Bronchial epithelial cell (primary cell): ENCODE measurements around the gene KLHDC9. TPM values are rescaled to one million over a fixed set of nuclear protein-coding genes. Genes with fewer than 3 reads are reported as not detected.
A peak's percentile ranks its signal among the peaks of the same experiment; 100 is the strongest.

Experiments
- DNase-seq: peaks from one replicate; pipeline ENCODE4 v3.0.0-alpha.2; 2010; ENCODE audit warnings: low read depth
- FAIRE-seq: peaks from 2 replicates; lab custom pipeline; 2011; peaks lifted over from hg19 to GRCh38; lab: Jason Lieb, UNC
- H3K27me3 ChIP-seq: 2 replicates; pipeline ENCODE4 v1.5.1; 2011; ENCODE audit warnings: low read length; ENCODE audit not compliant: control insufficient read depth, insufficient read depth
- H3K36me3 ChIP-seq: 2 replicates; pipeline ENCODE4 v1.5.1; 2011; ENCODE audit warnings: low read length; ENCODE audit not compliant: control insufficient read depth, insufficient read depth
- H3K4me3 ChIP-seq: 2 replicates; pipeline ENCODE4 v1.5.1; 2011; ENCODE audit warnings: mild to moderate bottlenecking, low read depth, low read length, control low read depth
- CTCF ChIP-seq: IDR thresholded peaks from 2 replicates; pipeline ENCODE4 v1.5.1; 2011; ENCODE audit warnings: mild to moderate bottlenecking, moderate library complexity, low read length, control low read depth, inconsistent platforms; ENCODE audit not compliant: insufficient read depth, severe bottlenecking
- total RNA-seq: library from RNA; depleted of rRNA; stranded (reverse); fragments of >200 nt; gene quantifications from 2 replicates; pipeline ENCODE4 v1.2.1, GENCODE V29; 2014

The KLHDC9 gene
- total RNA-seq, 1 donor from 2014 or later = 1.3 TPM

- Histone ChIP-seq H3K36me3 (peaks cover 20% of the 10 kb centered on the region), H3K4me3 (no peak overlapping the region), H3K27me3 (no peaks in the 10 kb centered on the region)
- DNase-seq (no peak), FAIRE-seq (no peak)
- TF ChIP-seq CTCF = no peak
These were observed 25.3 kb upstream of the KLHDC9 start for GRCh38 chr1:161072751-161073449.

- Histone ChIP-seq H3K36me3 (peaks cover 20% of the 10 kb centered on the region), H3K4me3 (peak overlapping the region; percentile 30)
- FAIRE-seq = peak; percentile 95
These were observed 24.6 kb upstream of the KLHDC9 start for GRCh38 chr1:161073474-161074121.

GRCh38 chr1:161074676-161075368 is 23.3 kb upstream of the KLHDC9 start:
- Histone ChIP-seq H3K4me3 (peak overlapping the region; percentile 30), H3K27me3 (no peaks in the 10 kb centered on the region), H3K36me3 (peaks cover 20% of the 10 kb centered on the region)
- peak; percentile 96 for DNase-seq
- peak; percentile 99 for FAIRE-seq
- TF ChIP-seq CTCF = no peak

More at GRCh38 chr1:161073474-161074121, 24.6 kb upstream of the KLHDC9 start:
- no peaks in the 10 kb centered on the region for H3K27me3 ChIP-seq
- DNase-seq = peak; percentile 81
- TF ChIP-seq CTCF = peak; percentile 48

GRCh38 chr1:161076410-161076809 is 21.8 kb upstream of the KLHDC9 start:
- peak; percentile 28 for FAIRE-seq
- peak; percentile 64 for DNase-seq

GRCh38 chr1:161077426-161077825 is 20.7 kb upstream of the KLHDC9 start:
- DNase-seq (no peak), FAIRE-seq (peak; percentile 64)
- H3K36me3 ChIP-seq = peaks cover 11% of the 10 kb centered on the region
- TF ChIP-seq CTCF = no peak
- H3K4me3 ChIP-seq = no peak overlapping the region
- no peaks in the 10 kb centered on the region for H3K27me3 ChIP-seq

More at GRCh38 chr1:161076410-161076809, 21.8 kb upstream of the KLHDC9 start:
- H3K4me3 ChIP-seq = no peak overlapping the region
- no peaks in the 10 kb centered on the region for H3K27me3 ChIP-seq
- H3K36me3 ChIP-seq = peaks cover 13% of the 10 kb centered on the region
- TF ChIP-seq CTCF = no peak
